ENCODE measurements around the gene KRT82. TPM values are rescaled to one million over a fixed set of nuclear protein-coding genes. Genes with fewer than 3 reads are reported as not detected.
"Not testable (repeated sequence)": the region's sequence is repeated elsewhere in the genome, so short reads cannot be mapped to it uniquely, and the experiment has no call there.

Gene KRT82
- total and polyA plus RNA-seq, 4 donors, result not detected

DNA sequence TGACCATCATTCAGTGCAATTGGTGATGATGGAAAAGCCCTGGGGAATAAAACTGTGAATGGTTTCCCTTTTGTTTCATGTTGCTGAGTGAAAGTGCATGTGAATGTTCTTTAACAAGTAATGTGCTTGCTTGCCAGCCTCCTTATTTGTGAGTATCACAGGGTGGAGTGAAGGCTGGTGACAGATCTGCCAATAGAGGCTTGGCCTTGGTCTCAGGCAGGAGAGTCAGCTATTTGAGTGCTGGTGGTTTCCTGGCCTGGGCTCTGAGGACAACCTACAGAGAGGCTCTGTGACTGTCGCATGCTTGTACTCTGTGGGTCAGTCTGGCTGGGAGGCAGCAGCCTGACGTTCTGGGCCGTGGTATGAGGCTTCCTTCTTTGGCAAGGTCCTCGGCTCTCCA lies 59.5 kb downstream of the KRT82 start:
- H3K4me1 ChIP-seq (ENCODE audit: control insufficient read depth in 5 of 5, insufficient read depth in 5 of 5, low read length in 5 of 5), result peaks cover 0 to 11% (median 0%) of the 10 kb centered on the region in 5 donors
- WGBS, 2 donors, result 27 to 29% methylated on average over 4 of the region's 4 CpGs
- peaks cover 0 to 4% (median 2%) of the 10 kb centered on the region in 4 donors for H3K9me3 ChIP-seq (ENCODE audit: control insufficient read depth in 4 of 4, insufficient read depth in 3 of 4, low read length in 3 of 4)
- no peaks in the 10 kb centered on the region for H3K27me3 ChIP-seq (ENCODE audit: control insufficient read depth in 3 of 3, insufficient read depth in 3 of 3, low read length in 2 of 3)
- no peaks in the 10 kb centered on the region for H3K36me3 ChIP-seq (ENCODE audit: control insufficient read depth in 4 of 4, insufficient read depth in 4 of 4, low read length in 4 of 4)
- TF ChIP-seq, protein P1, sequence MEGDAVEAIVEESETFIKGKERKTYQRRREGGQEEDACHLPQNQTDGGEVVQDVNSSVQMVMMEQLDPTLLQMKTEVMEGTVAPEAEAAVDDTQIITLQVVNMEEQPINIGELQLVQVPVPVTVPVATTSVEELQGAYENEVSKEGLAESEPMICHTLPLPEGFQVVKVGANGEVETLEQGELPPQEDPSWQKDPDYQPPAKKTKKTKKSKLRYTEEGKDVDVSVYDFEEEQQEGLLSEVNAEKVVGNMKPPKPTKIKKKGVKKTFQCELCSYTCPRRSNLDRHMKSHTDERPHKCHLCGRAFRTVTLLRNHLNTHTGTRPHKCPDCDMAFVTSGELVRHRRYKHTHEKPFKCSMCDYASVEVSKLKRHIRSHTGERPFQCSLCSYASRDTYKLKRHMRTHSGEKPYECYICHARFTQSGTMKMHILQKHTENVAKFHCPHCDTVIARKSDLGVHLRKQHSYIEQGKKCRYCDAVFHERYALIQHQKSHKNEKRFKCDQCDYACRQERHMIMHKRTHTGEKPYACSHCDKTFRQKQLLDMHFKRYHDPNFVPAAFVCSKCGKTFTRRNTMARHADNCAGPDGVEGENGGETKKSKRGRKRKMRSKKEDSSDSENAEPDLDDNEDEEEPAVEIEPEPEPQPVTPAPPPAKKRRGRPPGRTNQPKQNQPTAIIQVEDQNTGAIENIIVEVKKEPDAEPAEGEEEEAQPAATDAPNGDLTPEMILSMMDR (IDR thresholded peaks at IDR 0.05; ENCODE audit: control extremely low read depth, extremely low read depth), result no peak
- no peak overlapping the region for H3K9ac ChIP-seq (ENCODE audit: insufficient read depth in 1 of 2, low read length in 2 of 2)
- ATAC-seq (ENCODE audit: insufficient read depth, low FRiP score) (no peak), DNase-seq (peak in 1 of 3 donors; percentile 23)
- no peak overlapping the region for H3K4me3 ChIP-seq
- no peak overlapping the region for H3K27ac ChIP-seq (ENCODE audit: low read depth in 1 of 2, low read length in 1 of 2)

DNA sequence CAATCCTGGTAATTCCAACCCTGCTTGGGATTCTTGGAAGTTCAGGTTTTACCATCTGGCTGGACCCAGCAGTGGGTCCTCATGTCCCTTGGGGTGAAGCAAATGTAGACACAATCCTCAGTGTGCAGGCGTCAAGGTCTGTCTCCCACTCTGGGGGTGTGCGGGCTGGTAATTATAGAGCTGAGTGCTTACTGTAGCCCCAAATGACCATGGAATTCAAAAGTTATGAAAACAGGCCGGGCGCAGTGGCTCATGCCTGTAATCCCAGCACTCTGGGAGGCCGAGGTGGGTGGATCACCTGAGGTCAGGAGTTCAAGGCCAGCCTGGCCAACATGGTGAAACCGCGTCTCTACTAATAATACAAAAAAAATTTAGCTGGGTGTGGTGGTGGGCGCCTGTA lies 61.1 kb downstream of the KRT82 start:
- H3K36me3 ChIP-seq (ENCODE audit: control insufficient read depth in 4 of 4, insufficient read depth in 4 of 4, low read length in 4 of 4); H3K4me3 ChIP-seq; H3K9ac ChIP-seq (ENCODE audit: insufficient read depth in 1 of 2, low read length in 2 of 2); H3K27me3 ChIP-seq (ENCODE audit: control insufficient read depth in 3 of 3, insufficient read depth in 3 of 3, low read length in 2 of 3); H3K9me3 ChIP-seq (ENCODE audit: control insufficient read depth in 4 of 4, insufficient read depth in 3 of 4, low read length in 3 of 4); DNase-seq; H3K4me1 ChIP-seq (ENCODE audit: control insufficient read depth in 5 of 5, insufficient read depth in 5 of 5, low read length in 5 of 5); ATAC-seq (ENCODE audit: insufficient read depth, low FRiP score); H3K27ac ChIP-seq (ENCODE audit: low read depth in 1 of 2, low read length in 1 of 2): not testable (repeated sequence)
- WGBS, 2 donors, result 90 to 92% methylated on average over 8 of the region's 8 CpGs

- no peak for ATAC-seq (ENCODE audit: insufficient read depth, low FRiP score)
- peaks cover 0 to 4% (median 1%) of the 10 kb centered on the region in 4 donors for H3K9me3 ChIP-seq (ENCODE audit: control insufficient read depth in 4 of 4, insufficient read depth in 3 of 4, low read length in 3 of 4)
- H3K4me3 ChIP-seq, result no peak overlapping the region
- no peaks in the 10 kb centered on the region for H3K36me3 ChIP-seq (ENCODE audit: control insufficient read depth in 4 of 4, insufficient read depth in 4 of 4, low read length in 4 of 4)
- H3K4me1 ChIP-seq (ENCODE audit: control insufficient read depth in 5 of 5, insufficient read depth in 5 of 5, low read length in 5 of 5), result peaks cover 0 to 6% (median 0%) of the 10 kb centered on the region in 5 donors
- TF ChIP-seq, protein P1 (IDR thresholded peaks at IDR 0.05; ENCODE audit: control extremely low read depth, extremely low read depth), result no peak
- H3K27ac ChIP-seq (ENCODE audit: low read depth in 1 of 2, low read length in 1 of 2), result no peak overlapping the region
- 95 to 96% methylated on average over 12 of the region's 12 CpGs for WGBS, 2 donors
- H3K9ac ChIP-seq (ENCODE audit: insufficient read depth in 1 of 2, low read length in 2 of 2), result no peak overlapping the region
- no peaks in the 10 kb centered on the region for H3K27me3 ChIP-seq (ENCODE audit: control insufficient read depth in 3 of 3, insufficient read depth in 3 of 3, low read length in 2 of 3)
- DNase-seq, result no peak
Observed at GRCh38 chr12:52344111-52344510, 62.0 kb downstream of the KRT82 start.

Other genes with a start within 250 kb of the KRT82 start
- gene KRT80, start 214.3 kb downstream of the KRT82 start, total RNA-seq, result 10 to 100 TPM in 1 of 2 donors, 1 to 10 TPM in 1; 1.8 to 15.5 TPM
- 1 to 10 TPM; 7.2 to 9.9 TPM for gene KRT80, start 214.3 kb downstream of the KRT82 start, polyA plus RNA-seq
- gene KRT7, start 173.1 kb downstream of the KRT82 start, total RNA-seq, result 1,000 to 10,000 TPM in 1 of 2 donors, 10 to 100 TPM in 1; 33.6 to 1,411 TPM
- gene KRT7, start 173.1 kb downstream of the KRT82 start, polyA plus RNA-seq, result 1,000 to 10,000 TPM; 1,201 to 1,415 TPM
- gene KRT86, start 131.7 kb downstream of the KRT82 start, total RNA-seq, result 1 to 10 TPM in 1 of 2 donors, not detected in 1; 1.1 TPM
- under 1 TPM; 0.11 to 0.31 TPM for gene KRT86, start 131.7 kb downstream of the KRT82 start, polyA plus RNA-seq
- under 1 TPM; 0.20 to 0.61 TPM for gene KRT81, start 114.8 kb downstream of the KRT82 start, total RNA-seq
- under 1 TPM; 0.02 to 0.26 TPM for gene KRT81, start 114.8 kb downstream of the KRT82 start, polyA plus RNA-seq
- not detected for gene KRT83, start 84.9 kb downstream of the KRT82 start, total RNA-seq
- not detected for gene KRT83, start 84.9 kb downstream of the KRT82 start, polyA plus RNA-seq
- not detected for gene KRT85, start 38.9 kb downstream of the KRT82 start, total RNA-seq
- gene KRT85, start 38.9 kb downstream of the KRT82 start, polyA plus RNA-seq, result not detected
- not detected for gene KRT84, start 20.7 kb downstream of the KRT82 start, total RNA-seq
- gene KRT84, start 20.7 kb downstream of the KRT82 start, polyA plus RNA-seq, result not detected
- not detected for gene KRT75, start 28.0 kb upstream of the KRT82 start, total RNA-seq
- gene KRT75, start 28.0 kb upstream of the KRT82 start, polyA plus RNA-seq, result under 1 TPM in 1 of 2 donors, not detected in 1; 0.01 TPM
- gene KRT6B, start 45.8 kb upstream of the KRT82 start, total RNA-seq, result under 1 TPM in 1 of 2 donors, not detected in 1; 0.25 TPM
- gene KRT6B, start 45.8 kb upstream of the KRT82 start, polyA plus RNA-seq, result under 1 TPM; 0.06 to 0.63 TPM
- gene KRT6C, start 67.5 kb upstream of the KRT82 start, total RNA-seq, result not detected
- gene KRT6C, start 67.5 kb upstream of the KRT82 start, polyA plus RNA-seq, result under 1 TPM; 0.08 to 0.10 TPM
- gene KRT6A, start 86.9 kb upstream of the KRT82 start, total RNA-seq, result 1 to 10 TPM in 1 of 2 donors, under 1 TPM in 1; 0.65 to 7.9 TPM
- 10 to 100 TPM in 1 of 2 donors, 1 to 10 TPM in 1; 6.8 to 46.8 TPM for gene KRT6A, start 86.9 kb upstream of the KRT82 start, polyA plus RNA-seq
- gene KRT5, start 114.1 kb upstream of the KRT82 start, total RNA-seq, result 10 to 100 TPM; 19.0 to 49.4 TPM
- 10 to 100 TPM; 15.8 to 48.5 TPM for gene KRT5, start 114.1 kb upstream of the KRT82 start, polyA plus RNA-seq
- not detected for gene KRT71, start 146.8 kb upstream of the KRT82 start, total RNA-seq
- not detected for gene KRT71, start 146.8 kb upstream of the KRT82 start, polyA plus RNA-seq
- not detected for gene KRT74, start 167.5 kb upstream of the KRT82 start, total RNA-seq
- not detected for gene KRT74, start 167.5 kb upstream of the KRT82 start, polyA plus RNA-seq
- under 1 TPM in 1 of 2 donors, not detected in 1; 0.17 TPM for gene KRT72, start 195.1 kb upstream of the KRT82 start, total RNA-seq
- under 1 TPM; 0.14 TPM for gene KRT72, start 195.1 kb upstream of the KRT82 start, polyA plus RNA-seq
- not detected for gene KRT73, start 212.2 kb upstream of the KRT82 start, total RNA-seq
- under 1 TPM in 1 of 2 donors, not detected in 1; 0.07 TPM for gene KRT73, start 212.2 kb upstream of the KRT82 start, polyA plus RNA-seq
- gene KRT2, start 245.9 kb upstream of the KRT82 start, total RNA-seq, result not detected
- gene KRT2, start 245.9 kb upstream of the KRT82 start, polyA plus RNA-seq, result under 1 TPM in 1 of 2 donors, not detected in 1; 0.03 TPM

Measured in lung (tissue), 12 donors.